Stimulated activated CD8-positive, alpha-beta memory T cell treated with anti-CD3 and anti-CD28 coated beads, Interleukin-12 subunit alpha, Interleukin-12 subunit beta, amount 100 ng/mL, for 4 hours (primary cell): ENCODE data around the gene MRPL34.
A peak's percentile ranks its signal among the peaks of the same experiment; 100 is the strongest.
"Not testable (repeated sequence)": the region's sequence is repeated elsewhere in the genome, so short reads cannot be mapped to it uniquely, and the experiment has no call there.

Source experiments
- DNase-seq: peaks from one replicate; pipeline ENCODE4 v3.0.0-alpha.2; 2020; ENCODE audit warnings: low read depth

The MRPL34 gene

DNA sequence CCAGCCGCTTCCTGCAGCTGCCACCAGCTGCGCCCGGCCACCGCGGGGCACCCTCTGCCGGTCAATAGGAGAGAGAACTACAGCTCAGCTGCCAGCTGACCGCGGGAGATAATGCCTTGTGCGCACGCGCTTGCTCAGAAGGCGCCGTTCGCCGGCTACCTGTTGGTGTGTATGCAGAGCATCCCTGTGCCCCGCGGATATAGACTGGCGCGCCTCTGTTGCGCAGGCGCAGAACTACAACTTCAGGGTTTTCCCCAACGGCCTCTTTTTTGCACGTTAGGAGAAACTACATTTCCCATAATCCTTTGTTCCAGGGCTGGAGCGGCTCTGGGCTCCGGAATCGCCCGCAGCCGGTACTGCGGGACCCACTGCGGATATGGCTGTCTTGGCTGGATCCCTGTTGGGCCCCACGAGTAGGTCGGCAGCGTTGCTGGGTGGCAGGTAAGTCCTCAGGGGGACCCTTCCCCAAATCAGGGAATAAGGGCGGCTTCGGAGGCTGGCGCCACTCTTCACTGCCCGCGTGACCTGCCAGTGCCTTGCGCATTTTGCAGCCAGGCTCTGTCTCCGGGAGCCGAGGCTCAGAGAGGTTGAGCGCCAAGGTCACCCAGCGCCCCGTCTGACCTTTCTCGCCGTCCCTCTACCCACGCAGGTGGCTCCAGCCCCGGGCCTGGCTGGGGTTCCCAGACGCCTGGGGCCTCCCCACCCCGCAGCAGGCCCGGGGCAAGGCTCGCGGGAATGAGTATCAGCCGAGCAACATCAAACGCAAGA is at the start of gene MRPL34:
TSS of gene MRPL34 (plus strand) at position 356 of the 768 bp plus-strand sequence. CDS start at position 377, 21 bp downstream.
- peak; percentile 87 for DNase-seq

DNA sequence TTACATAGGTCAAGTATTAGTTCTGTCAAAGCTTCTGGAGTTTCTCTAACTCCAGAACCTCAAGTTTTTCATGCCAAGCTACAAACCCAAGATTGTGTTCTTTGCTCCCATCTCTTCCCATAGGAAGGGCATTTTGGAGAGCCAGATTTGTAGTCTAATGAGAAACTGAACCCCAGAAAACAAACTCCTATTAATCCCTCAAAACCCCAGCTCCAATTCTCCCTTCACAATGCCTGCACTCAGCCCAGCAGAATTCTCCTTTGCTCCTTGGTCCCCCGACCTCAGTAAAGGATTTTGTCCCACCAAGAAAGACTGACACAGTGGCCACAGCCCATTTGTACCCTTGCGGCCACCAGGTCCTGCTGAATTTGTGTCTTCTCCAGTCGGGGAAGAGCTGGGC is 49.5 kb upstream of the MRPL34 start:
- no peak for DNase-seq

DNA sequence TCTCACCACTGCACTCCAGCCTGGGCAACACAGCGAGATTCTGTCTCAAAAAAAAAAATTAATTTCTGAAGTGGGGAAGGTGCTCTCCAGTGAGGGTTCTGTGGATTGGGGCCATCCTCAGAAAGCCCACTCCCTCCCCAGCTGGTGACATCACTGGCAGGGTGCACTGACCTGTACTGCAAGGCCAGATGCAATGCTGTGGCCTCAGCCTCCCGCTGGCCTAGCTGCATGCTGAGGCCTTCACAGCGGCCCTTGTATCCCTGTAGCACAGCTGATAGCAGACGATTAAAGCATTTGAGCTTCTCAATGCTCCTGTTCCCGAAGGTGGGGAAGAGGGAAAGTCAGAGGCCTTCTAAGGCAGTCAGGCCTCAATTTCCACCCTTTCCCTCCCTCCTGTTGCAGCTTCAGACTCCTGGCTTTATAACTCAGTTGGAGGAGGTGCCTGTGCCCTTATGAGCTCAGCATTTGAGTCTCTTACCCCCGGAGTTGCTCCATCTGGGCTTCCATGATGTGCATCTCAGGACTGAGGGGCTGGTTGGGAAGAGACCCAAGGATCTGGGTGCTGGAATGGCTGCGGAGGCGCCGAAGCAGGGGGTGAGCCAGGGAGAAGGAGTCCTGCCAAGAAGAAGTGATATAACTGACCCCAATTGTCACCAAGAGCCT is 46.4 kb upstream of the MRPL34 start:
- no peak for DNase-seq

DNA sequence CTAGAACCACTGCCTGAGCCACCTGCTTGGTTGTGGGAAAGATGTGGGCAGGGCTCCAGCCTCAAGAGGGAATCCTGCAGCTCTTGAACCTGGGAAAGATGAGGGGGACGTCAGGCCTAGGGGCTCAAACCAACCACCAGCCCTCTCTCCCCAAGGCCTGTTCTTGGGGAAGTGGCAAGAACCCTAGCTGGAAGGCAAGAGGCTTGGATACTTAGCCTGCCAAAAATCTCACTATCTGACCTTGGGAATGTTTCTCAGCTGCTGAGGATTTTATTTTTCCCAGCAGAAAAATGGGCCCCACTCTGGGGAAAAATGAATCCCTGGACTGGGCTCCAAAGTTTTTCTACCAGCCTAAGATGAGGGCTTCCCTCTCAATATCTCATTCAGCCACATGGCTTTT is 45.7 kb upstream of the MRPL34 start:
- no peak for DNase-seq

DNA sequence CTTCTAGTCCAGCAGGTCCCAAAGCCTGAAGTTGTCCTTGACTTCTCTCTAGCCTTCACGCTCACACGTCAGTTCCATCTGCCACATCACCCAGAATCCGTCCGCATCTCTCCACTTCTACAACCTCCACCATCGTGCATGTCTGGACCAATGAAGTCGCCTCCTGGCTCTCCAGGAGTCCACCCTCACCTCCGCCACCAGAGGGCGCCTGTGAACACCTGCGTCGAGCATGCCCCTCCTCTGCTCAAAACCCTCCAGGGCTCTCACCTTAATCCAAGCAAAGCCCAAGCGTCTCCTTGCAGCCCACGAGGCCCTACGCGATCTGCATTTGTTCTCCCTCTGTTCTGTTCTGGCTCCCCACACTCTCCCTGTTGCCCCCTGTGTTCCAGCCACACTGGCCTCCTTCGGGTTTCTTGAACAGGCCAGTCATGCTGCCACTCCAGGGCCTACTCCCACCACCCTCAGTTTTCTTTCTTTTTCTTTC is 44.8 kb upstream of the MRPL34 start:
- DNase-seq = peak; percentile 68

DNA sequence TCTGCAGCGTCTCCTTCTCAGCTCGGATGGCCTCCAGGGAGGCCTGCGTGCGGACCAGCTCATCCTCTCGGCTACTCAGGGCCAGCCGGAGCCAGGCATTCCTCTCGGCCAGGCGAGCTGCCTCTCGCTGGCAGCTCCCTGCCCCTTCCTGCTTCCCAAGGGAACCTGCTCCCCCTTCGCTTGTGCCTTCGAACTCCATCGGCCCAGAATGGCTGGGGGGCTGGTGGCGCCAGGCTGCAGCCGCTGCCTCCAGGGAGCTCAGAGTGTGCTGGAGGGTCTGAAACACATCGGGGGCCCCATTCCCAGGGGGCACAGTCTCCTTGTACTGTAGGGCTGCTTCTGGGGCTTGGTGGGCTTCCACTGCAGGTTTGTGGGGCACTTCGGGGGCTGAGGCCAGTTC is 43.1 kb upstream of the MRPL34 start:
- DNase-seq = no peak

DNA sequence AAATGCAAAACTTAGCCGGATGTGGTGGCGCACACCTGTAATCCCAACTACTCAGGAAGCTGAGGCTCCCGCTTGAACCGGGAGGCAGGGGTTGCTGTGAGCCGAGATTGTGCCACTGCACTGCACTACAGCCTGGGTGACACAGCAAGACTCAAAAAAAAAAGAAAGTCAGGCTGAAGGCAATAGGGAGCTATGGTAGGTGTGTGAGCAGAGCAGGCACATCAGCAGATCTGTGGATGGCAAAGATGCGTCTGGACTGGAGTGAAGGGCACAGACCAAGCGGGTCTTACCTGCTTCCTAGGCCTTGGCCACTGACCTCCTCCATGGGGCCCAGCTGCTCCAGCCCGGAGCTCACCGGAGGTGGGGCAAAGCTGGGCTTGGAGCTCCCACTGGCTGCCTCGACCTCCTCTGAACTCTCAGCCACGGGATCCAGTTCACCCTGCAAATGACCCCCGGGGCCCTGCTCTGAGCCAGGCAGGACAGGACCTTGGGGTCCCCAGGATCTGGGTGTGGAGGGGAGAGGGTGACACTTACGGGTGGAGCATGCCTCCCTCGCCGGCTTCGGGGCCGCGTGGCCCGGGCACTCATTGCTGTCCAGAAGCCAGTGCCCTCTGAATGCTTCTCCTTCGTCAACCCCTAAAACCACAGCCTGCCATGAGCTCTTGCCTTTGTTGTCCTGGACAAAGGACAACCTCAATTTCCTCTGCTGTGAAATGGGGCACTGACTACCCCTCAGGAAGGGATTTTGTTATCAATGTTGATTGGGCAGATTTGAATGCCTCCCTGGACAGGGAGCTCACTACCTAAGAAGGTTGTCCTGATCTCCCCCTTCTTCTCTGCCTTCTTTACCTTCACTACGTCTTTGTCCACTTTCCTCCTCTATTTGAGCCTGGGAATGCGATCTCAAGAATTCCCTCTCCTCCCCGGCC is 41.7 kb upstream of the MRPL34 start:
- no peak for DNase-seq

DNA sequence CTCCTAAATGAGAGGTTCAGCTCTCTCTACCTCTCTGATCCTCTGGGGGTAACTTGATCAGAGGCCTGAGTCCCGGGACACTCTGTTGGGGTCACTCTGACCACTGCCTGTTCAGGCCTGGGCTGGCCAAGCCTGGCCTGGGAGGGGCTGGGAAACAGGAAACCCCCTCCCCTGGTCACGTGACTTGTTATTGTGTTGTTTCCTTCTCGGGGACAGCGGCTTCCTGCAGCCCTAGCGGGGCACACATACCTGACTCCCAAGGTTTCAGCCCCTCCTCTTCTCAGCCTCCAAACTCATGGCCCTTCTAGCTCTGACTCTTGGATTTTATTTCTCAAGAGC is 41.1 kb upstream of the MRPL34 start, which contains the start of gene USHBP1:
TSS of gene USHBP1 (minus strand) at position 105 of the 339 bp plus-strand sequence. CDS start 446 bp downstream, outside the sequence.
- DNase-seq = no peak

DNA sequence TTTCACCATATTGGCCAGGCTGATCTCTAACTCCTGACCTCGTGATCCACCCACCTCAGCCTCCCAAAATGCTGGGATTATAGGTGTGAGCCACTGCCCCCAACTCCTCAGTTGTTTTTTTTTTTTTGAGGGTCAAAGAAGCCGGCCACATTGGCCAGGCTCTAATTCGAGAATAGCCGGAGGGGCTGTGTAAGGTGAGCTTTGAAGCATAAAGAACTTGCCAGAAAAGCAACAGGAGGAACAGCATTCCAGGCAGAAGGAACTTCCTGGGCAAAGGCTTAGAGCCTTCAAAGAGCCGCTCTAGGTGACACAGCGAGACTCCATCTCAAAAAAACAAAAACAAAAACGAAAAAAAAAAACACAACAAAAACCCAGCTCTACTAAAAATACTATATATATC is 39.6 kb upstream of the MRPL34 start:
- DNase-seq = no peak

DNA sequence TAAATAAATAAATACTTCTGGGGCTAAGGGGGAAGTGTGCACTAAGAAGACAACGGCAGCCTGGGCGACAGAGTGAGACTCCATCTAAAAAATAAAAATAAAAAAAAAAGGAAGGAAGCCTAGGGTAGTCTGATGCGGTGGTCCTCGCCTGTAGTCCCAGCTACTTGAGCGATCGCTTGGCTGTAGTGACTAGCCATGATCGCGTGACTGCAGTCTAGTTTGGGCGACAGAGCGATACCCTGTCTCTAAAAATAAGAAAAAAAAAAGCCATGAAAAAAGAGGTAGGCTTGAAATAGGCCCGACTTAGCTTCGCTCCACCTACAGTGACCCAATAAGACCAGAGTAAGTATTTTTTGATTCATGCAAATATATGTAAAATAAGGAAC is 39.1 kb upstream of the MRPL34 start:
- DNase-seq = no peak

DNA sequence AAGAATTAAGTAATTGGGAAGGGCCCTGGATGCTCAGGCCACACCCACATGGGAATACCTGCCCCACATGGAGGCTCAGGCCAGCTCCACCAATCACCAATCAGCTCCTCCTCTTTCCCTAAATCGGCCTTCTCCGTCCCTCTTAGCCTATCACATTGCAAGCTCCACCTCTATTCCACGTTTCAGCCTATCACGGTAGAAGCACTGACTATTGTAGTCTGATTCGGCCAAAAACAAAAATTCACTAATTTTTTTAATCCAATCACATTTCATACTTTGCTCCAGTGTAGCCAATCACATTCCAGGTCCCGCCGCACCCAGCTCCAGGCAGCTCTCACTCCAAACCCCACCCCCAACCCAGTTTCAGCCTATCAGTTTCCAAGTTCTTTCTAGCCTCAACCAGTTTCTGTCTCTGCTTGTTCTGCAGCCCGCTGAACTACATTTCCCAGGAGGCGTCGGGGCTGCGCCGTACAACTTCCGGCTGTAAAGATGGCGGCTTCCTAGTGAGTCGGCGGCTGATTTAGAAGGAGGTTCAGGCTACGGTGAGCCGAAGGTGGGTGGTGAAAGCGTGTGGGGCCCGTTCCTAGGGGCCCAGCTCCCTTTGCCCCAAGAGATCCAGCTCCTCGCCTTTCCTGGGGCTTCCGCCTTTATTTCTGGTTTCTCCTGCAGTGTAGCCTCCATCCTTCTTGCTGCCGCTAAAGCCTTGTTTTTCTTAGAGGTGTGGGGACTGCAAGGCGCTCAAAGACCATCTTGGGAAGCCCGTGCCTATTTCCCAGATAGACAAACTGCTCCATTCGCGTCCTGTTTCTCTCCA is 38.5 kb upstream of the MRPL34 start, which contains the start of gene BABAM1:
TSS of gene BABAM1 (plus strand) at position 469 of the 814 bp plus-strand sequence. CDS start 1,364 bp downstream, outside the sequence.
- DNase-seq = peak; percentile 80

DNA sequence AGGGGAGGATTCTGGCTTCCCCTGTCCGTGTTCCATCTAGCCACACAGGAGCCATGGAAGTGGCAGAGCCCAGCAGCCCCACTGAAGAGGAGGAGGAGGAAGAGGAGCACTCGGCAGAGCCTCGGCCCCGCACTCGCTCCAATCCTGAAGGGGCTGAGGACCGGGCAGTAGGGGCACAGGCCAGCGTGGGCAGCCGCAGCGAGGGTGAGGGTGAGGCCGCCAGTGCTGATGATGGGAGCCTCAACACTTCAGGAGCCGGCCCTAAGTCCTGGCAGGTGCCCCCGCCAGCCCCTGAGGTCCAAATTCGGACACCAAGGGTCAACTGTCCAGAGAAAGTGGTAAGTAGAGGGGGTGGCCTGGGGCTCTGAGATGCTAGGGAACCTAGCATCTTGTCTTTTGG is 36.9 kb upstream of the MRPL34 start:
- DNase-seq = no peak

DNA sequence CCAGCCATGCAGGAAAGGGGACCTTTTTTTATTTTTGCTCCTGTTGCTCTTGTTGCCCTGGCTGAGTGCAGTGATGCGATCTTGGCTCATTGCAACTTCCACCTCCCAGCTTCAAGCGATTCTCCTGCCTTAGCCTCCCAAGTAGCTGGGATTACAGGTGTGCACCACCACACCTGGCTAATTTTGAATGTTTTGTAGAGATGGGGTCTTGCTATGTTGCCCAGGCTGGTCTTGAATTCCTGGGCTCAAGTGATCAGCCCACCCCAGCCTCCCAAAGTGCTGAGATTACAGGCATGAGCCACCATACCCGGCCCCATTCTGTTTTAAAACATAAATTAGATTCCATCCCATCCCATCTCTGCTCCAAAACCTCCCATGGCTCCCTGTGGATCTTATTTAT is 30.8 kb upstream of the MRPL34 start:
- DNase-seq = not testable (repeated sequence)

DNA sequence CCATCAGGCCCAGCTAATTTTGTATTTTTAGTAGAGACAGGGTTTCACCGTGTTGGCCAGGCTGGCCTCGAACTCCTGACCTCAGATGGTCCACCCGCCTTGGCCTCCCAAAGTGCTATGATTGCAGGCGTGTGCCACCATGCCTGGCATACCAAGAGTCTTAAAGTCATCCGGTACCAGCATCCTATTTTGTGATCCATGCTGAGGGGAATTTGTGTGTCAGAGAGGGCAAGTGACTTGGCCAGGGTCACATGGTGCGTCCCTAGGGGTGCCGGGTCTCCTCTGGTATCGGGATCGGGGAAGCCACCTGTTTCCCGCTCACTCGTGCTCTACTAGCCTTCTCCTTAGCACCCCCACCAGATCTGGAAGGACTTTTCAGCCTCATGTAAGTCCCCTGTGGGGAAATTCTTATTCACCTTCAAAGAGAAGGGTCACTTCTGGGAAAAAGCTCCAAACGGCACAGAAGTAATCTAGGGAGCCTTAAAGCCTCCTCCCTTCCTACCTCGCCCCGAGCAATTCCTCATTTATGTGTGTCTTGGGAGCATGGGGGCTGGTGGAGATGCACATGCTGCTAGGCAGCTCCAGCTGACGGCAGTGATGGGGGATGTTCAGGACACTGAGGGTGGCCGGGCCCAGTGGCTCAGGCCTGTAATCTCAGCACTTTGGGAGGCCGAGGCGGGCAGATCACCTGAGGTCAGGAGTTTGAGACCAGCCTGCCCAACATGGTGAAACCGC is 30.1 kb upstream of the MRPL34 start:
- no peak for DNase-seq

DNA sequence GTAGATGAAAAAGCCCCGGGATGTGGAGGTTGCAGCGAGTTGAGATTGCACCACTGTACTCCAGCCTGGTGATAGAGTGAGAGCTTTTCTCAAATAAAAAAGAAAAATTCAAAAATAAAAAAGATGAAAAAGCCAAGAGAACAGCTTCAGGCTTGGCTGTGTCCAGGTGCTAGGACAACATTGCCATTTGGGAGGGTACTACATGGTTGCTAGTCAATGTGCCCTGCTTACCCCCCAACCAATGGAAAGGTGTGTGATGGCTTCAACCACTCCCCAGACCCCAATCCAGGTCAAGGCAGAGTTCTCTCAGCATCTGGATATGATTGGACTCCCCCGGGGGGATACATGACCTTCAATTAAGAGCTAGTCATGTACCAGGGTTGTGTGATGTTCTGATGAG is 26.2 kb upstream of the MRPL34 start:
- no peak for DNase-seq

DNA sequence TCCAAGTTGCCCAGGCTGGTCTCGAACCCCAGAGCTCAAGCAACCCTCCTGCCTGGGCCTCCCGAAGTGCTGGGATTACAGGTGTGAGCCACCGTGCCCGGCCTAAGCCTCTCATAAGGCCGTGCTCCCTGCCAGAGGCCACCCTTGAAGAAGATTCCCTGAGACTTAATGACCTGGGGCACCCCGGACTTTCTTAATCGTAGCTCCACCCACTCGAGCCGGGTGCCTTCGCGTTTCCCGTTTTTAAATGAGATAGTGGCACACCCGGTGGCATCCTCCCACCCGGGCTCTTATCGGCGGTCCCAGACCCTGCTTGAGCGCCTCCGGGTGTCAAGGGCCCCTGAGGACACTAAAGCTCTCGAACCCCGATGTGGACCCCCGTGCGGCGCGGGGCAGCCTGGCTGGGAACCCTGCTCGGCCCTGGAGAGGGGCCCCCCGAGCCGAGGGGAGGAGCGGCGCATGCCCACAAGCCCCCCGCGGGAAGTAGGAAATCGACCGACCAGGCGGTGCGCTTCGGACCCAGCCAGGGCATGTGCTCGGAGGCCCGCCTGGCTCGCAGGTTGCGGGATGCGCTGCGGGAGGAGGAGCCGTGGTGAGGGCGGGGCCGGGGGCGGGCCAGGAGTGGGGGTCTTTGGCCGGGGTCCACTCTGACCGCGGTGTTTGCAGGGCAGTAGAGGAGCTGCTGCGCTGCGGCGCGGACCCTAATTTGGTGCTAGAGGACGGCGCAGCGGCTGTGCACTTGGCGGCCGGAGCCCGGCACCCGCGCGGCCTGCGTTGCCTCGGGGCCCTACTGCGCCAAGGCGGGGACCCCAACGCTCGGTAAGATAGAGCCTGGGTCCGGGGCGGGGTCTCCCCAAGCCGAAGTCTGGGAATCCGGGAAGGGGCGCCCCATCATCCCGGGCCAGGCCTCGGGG is 24.0 kb upstream of the MRPL34 start, which contains the start of gene ANKLE1:
TSS of gene ANKLE1 (plus strand) at position 511 of the 914 bp plus-strand sequence. CDS start at position 531, 20 bp downstream.
- DNase-seq = peak; percentile 6

DNA sequence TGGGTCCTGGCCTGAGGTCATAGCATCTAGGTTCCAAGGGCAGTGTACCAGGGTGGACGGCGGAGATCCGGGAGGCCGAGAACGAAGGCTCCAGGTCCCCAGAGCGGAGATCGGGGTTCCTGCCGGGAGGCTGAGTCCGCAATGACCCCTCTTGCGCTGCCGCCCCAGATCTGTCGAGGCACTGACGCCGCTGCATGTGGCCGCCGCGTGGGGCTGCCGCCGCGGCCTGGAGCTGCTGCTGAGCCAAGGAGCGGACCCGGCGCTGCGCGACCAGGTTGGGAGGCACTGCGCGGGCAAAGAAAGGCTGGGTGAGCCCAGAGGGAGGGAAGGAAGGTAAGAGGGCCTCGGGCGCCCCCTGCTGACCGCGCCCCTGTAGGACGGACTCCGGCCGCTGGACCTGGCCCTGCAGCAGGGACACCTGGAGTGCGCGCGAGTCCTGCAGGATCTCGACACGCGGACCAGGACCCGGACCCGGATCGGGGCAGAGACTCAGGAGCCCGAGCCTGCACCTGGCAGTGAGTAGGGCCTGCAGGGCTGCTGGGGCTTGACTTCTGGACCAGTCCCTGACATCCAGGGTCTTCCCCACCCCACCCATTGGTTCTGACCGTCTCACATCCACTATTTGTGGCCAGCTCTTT is 23.1 kb upstream of the MRPL34 start:
- peak; percentile 59 for DNase-seq

DNA sequence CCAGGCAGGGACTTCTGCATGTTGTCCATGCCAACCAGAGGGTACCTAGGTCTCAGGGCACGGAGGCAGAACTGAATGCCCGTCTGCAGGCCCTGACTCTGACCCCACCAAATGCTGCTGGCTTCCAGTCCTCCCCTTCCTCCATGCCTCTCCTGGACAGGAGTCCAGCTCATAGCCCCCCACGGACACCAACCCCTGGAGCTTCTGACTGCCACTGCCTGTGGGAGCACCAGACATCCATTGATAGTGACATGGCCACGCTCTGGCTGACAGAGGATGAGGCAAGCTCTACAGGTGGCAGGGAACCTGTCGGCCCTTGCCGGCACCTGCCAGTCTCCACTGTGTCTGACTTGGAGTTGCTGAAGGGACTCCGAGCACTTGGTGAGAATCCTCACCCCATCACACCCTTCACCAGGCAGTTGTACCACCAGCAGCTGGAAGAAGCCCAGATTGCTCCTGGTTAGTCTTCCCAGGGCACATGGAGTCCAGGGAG is 22.1 kb upstream of the MRPL34 start:
- DNase-seq = no peak
